Brain pericyte (primary cell): ENCODE measurements around the gene CNST.
"Not testable (repeated sequence)": the region's sequence is repeated elsewhere in the genome, so short reads cannot be mapped to it uniquely, and the experiment has no call there.

ENCODE experiments used
- DNase-seq: peaks from one replicate; pipeline ENCODE4 v3.0.0-alpha.2; 2012; ENCODE audit warnings: low read depth, low spot score

The CNST gene

GRCh38 chr1:246705368-246705767, 139.1 kb downstream of the CNST start:
- no peak for DNase-seq

GRCh38 chr1:246708166-246708565, 141.9 kb downstream of the CNST start:
- no peak for DNase-seq

- DNase-seq: no peak
Measured at GRCh38 chr1:246709196-246709595, 142.9 kb downstream of the CNST start.

DNA sequence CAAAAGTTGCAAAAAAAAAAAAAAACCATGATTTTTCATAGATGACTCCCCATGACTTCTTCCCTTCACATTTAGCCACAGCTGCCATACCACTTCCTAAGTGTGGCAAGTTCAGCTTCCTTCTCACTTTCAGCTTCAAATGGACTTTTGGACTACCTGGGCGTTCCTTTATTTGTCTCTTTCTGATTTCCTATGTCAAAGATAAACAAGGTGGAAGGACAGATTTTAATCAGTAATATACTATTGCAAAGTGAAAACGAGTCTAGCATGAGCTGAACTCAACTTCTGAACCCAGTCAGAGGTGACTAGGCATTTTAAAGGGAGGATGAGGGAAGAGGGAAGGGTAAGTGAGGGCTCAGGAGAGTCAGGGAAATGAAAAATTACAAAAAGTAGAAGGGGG, 143.6 kb downstream of the CNST start:
- DNase-seq: no peak

GRCh38 chr1:246711548-246712003, 145.3 kb downstream of the CNST start:
- no peak for DNase-seq

- not testable (repeated sequence) for DNase-seq
Measured at GRCh38 chr1:246712428-246712827, 146.2 kb downstream of the CNST start.
